Measurements from ENCODE around the gene ACBD4.

Gene ACBD4

GRCh38 chr17:45161288-45162024 lies 26.0 kb downstream of the ACBD4 start, which contains the start of gene HEXIM2:
Gene HEXIM2, plus strand, starts transcription at chr17:45161875. Its CDS starts 919 bp downstream, at chr17:45162794.
- DNase-seq, result peak; percentile 99

- no peak for DNase-seq
Observed at GRCh38 chr17:45162025-45162687, 26.7 kb downstream of the ACBD4 start.

- no peak for DNase-seq
Observed at GRCh38 chr17:45164734-45165269, 29.3 kb downstream of the ACBD4 start.

GRCh38 chr17:45168991-45169752 lies 33.7 kb downstream of the ACBD4 start:
- DNase-seq, result no peak

GRCh38 chr17:45170280-45170930 lies 34.9 kb downstream of the ACBD4 start:
- no peak for DNase-seq

- DNase-seq, result no peak
Observed at GRCh38 chr17:45170931-45171337, 35.4 kb downstream of the ACBD4 start.

GRCh38 chr17:45171338-45172231 lies 36.1 kb downstream of the ACBD4 start:
- DNase-seq, result peak; percentile 24

GRCh38 chr17:45172232-45172540 lies 36.7 kb downstream of the ACBD4 start:
- DNase-seq, result no peak

- peak; percentile 66 for DNase-seq
Observed at GRCh38 chr17:45172541-45173286, 37.2 kb downstream of the ACBD4 start.

GRCh38 chr17:45175759-45176115 lies 40.2 kb downstream of the ACBD4 start:
- no peak for DNase-seq

- DNase-seq, result no peak
Observed at GRCh38 chr17:45177563-45177962, 42.1 kb downstream of the ACBD4 start.

- DNase-seq, result no peak
Observed at GRCh38 chr17:45184144-45184543, 48.7 kb downstream of the ACBD4 start.

- DNase-seq, result no peak
Observed at GRCh38 chr17:45186801-45187354, 51.4 kb downstream of the ACBD4 start.

- no peak for DNase-seq
Observed at GRCh38 chr17:45189009-45189408, 53.5 kb downstream of the ACBD4 start.

GRCh38 chr17:45190503-45191255 lies 55.2 kb downstream of the ACBD4 start:
- DNase-seq, result no peak
